Uterus (tissue), 4 donors: ENCODE measurements around the gene DDX24. TPM values are rescaled to one million over a fixed set of nuclear protein-coding genes. Genes with fewer than 3 reads are reported as not detected.

Experiments used
- DNase-seq, 2 donors: peaks; one replicate each; pipeline ENCODE4 v3.0.0-alpha.2; 2019 to 2020
- H3K27ac ChIP-seq, 2 donors: fragments of 200-600 bp; sonication (generic); 1 replicate in 1 of 2; 2 replicates in 1 of 2; pipeline ENCODE4 v1.5.1; 2016 to 2018
- H3K27me3 ChIP-seq, 2 donors: fragments of 200-600 bp; sonication (generic); one replicate each; pipeline ENCODE4 v1.5.1; 2018 to 2019; ENCODE audit warnings: control low read depth in 1 of 2
- H3K36me3 ChIP-seq, 2 donors: fragments of 200-600 bp; sonication (generic); one replicate each; pipeline ENCODE4 v1.5.1; 2019; ENCODE audit warnings: control low read depth in 1 of 2
- H3K4me1 ChIP-seq, 2 donors: fragments of 200-600 bp; sonication (generic); one replicate each; pipeline ENCODE4 v1.5.1; 2018 to 2019; ENCODE audit warnings: control low read depth in 1 of 2
- H3K4me3 ChIP-seq, 2 donors: fragments of 200-600 bp; sonication (generic); 1 replicate in 1 of 2; 2 replicates in 1 of 2; pipeline ENCODE4 v1.5.1; 2018 to 2019; ENCODE audit warnings: mild to moderate bottlenecking in 1 of 2
- H3K9me3 ChIP-seq, 2 donors: fragments of 200-600 bp; sonication (generic); one replicate each; pipeline ENCODE4 v1.5.1; 2019; ENCODE audit warnings: control low read depth in 1 of 2
- POLR2A ChIP-seq, 2 donors: fragments of 450-650 bp; IDR thresholded peaks; one replicate each; pipeline ENCODE4 v1.6.1; 2016; ENCODE audit warnings: antibody characterized with exemption in 2 of 2, mild to moderate bottlenecking in 1 of 2, moderate library complexity in 1 of 2
- intact Hi-C: fragments of 100-400 bp; cut with DNase I; formaldehyde crosslinking; loops from one replicate; pipeline ENCODE4 v1.15.1; 2023; ENCODE audit warnings: low total_unique reads
- total RNA-seq, 4 donors: library from RNA; depleted of rRNA in 3 of 4; stranded (reverse); fragments of >200 nt in 3 of 4; gene quantifications; one replicate each; pipeline versions ENCODE4 v1.1.0 to v1.2.4, GENCODE V29; 2014 to 2023
- TF ChIP-seq, protein P1 (sequence below), 4 experiments: fragments of 200-600 bp in 2 of 4; fragments of 450-650 bp in 2 of 4; sonication (generic) in 2 of 4; IDR thresholded peaks; one replicate each; pipeline ENCODE4 v1.5.1; 2016 to 2019; ENCODE audit warnings: antibody characterized with exemption in 4 of 4, mild to moderate bottlenecking in 2 of 4, moderate library complexity in 1 of 4
- donor health status: DM: yes; HTN: yes; CAD: no.

The DDX24 gene
- total RNA-seq, 4 donors from 2014 or later = 55.6 to 223 (median 116) TPM

DNA sequence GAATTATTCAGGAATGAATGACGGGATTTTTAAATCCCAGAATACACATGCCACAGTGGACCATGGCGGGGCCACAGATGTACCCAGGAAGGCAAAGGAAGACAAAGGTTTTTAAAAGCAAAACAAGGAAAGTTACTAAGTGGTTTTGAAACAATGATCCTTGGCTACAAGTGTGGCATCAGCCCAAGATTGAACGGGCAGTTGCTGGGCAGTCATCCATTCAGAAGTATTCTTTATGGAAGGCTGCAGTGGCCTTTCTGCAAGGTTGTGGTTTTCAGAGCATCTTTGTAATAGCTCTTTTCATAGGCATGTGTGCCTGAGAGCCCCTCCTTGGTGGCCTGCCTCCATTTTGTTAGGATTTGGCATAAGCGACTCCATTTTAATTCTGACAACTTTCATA is 16.1 kb upstream of the DDX24 start:
- DNase-seq = no peak
- H3K27me3 ChIP-seq = no peaks in the 10 kb centered on the region
- TF ChIP-seq, protein P1, sequence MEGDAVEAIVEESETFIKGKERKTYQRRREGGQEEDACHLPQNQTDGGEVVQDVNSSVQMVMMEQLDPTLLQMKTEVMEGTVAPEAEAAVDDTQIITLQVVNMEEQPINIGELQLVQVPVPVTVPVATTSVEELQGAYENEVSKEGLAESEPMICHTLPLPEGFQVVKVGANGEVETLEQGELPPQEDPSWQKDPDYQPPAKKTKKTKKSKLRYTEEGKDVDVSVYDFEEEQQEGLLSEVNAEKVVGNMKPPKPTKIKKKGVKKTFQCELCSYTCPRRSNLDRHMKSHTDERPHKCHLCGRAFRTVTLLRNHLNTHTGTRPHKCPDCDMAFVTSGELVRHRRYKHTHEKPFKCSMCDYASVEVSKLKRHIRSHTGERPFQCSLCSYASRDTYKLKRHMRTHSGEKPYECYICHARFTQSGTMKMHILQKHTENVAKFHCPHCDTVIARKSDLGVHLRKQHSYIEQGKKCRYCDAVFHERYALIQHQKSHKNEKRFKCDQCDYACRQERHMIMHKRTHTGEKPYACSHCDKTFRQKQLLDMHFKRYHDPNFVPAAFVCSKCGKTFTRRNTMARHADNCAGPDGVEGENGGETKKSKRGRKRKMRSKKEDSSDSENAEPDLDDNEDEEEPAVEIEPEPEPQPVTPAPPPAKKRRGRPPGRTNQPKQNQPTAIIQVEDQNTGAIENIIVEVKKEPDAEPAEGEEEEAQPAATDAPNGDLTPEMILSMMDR (IDR thresholded peaks at IDR 0.05) = no peak
- TF ChIP-seq POLR2A (IDR thresholded peaks at IDR 0.05) = no peak
- H3K4me3 ChIP-seq = no peak overlapping the region
- intact Hi-C loops = no loop called here
- H3K9me3 ChIP-seq = no peaks in the 10 kb centered on the region
- no peaks in the 10 kb centered on the region for H3K4me1 ChIP-seq
- H3K27ac ChIP-seq = no peak overlapping the region
- no peaks in the 10 kb centered on the region for H3K36me3 ChIP-seq

DNA sequence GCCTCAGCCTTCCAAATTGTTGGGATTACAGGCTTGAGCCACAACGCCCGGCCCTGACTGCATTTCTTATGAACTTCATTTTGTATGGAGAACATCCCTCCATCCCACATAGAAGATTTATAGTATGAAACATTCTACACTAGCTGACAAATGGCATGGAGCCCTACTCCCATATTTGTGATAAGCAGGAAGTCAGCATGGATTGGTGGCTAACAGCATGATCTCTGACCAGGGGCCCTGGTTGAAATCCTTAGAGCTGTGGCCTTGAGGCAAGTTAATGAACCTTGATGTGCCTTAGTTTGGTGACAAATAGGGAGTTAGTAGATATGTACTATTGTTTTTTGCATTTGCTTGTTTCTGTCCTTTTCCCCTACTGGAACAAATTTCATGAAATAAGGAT is 12.4 kb upstream of the DDX24 start:
- no peaks in the 10 kb centered on the region for H3K9me3 ChIP-seq
- no peak overlapping the region for H3K27ac ChIP-seq
- DNase-seq = no peak
- H3K4me1 ChIP-seq = no peaks in the 10 kb centered on the region
- no peak for TF ChIP-seq POLR2A (IDR thresholded peaks at IDR 0.05)
- TF ChIP-seq, protein P1 (IDR thresholded peaks at IDR 0.05) = no peak
- intact Hi-C loops = no loop called here
- no peak overlapping the region for H3K4me3 ChIP-seq
- no peaks in the 10 kb centered on the region for H3K27me3 ChIP-seq
- no peaks in the 10 kb centered on the region for H3K36me3 ChIP-seq

DNA sequence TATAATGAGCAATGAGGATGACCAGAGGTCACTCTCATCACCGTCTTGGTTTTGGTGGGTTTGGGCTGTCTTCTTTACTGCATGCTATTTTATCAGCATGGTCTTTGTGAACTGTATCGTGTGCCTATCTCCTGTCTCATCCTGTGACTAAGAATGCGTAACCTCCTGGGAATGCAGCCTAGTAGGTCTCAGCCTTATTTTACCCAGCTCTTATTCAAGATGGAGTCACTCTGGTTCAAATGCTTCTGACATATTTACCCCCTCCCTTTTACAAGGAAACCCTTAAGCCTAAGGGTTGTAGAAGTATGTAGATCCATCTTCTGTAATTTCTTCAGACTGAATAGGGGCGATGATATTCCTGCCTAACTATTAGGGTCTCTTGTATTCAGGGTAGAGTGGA is 8.5 kb upstream of the DDX24 start:
- Histone ChIP-seq H3K27ac (no peak overlapping the region), H3K4me1 (no peaks in the 10 kb centered on the region), H3K27me3 (no peaks in the 10 kb centered on the region), H3K36me3 (no peaks in the 10 kb centered on the region), H3K4me3 (no peak overlapping the region), H3K9me3 (no peaks in the 10 kb centered on the region)
- DNase-seq = no peak
- intact Hi-C loops = no loop called here
- TF ChIP-seq, protein P1 (IDR thresholded peaks at IDR 0.05) = no peak
- no peak for TF ChIP-seq POLR2A (IDR thresholded peaks at IDR 0.05)

DNA sequence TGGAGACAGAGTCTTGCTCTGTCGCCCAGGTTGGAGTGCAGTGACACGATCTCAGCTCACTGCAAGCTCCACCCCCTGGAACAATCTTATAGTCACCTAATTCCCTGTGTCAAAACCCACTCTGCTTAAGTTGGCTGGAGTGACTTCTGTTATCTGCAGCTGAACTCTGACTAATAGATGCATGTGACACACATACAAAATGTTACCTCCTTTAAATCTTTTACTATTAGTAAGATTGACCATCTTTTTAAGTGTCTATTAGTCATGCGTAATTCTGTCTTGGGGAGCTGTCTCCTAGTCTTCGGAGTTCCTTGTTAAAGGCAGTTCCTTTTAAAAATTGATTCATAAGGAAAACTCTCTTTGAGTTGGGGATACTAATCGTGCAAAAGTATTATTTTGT is 7.5 kb upstream of the DDX24 start:
- intact Hi-C loops = no loop called here
- H3K9me3 ChIP-seq = no peaks in the 10 kb centered on the region
- H3K36me3 ChIP-seq = no peaks in the 10 kb centered on the region
- no peak for TF ChIP-seq POLR2A (IDR thresholded peaks at IDR 0.05)
- TF ChIP-seq, protein P1 (IDR thresholded peaks at IDR 0.05) = no peak
- no peak for DNase-seq
- H3K27me3 ChIP-seq = no peaks in the 10 kb centered on the region
- H3K4me1 ChIP-seq = no peaks in the 10 kb centered on the region
- H3K4me3 ChIP-seq = no peak overlapping the region
- no peak overlapping the region for H3K27ac ChIP-seq

DNA sequence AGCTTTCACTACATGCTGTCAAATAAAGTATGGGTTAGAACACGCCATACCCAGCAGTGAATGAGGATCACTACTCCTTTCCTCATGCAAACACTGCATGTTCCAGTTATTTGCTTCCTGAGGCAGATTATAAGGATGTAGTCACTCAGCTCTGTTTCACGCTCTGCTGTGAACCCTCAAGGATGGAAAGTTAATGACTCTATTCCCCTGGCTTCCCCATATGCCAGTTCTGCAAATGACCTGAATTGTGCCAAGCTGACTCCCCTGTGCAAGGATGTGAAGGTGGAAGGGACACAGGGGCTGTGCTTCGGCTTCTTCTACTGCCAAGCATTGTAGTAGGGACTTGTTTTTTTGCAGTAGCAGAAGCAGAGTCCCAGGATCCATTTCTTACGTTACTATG is 6.9 kb upstream of the DDX24 start:
- H3K27me3 ChIP-seq = no peaks in the 10 kb centered on the region

More for the DNA sequence above, 6.9 kb upstream of the DDX24 start:
- TF ChIP-seq POLR2A (IDR thresholded peaks at IDR 0.05) = no peak
- TF ChIP-seq, protein P1 (IDR thresholded peaks at IDR 0.05) = no peak
- DNase-seq = no peak
- intact Hi-C loops = no loop called here
- Histone ChIP-seq H3K4me3 (no peak overlapping the region), H3K27ac (no peak overlapping the region), H3K36me3 (no peaks in the 10 kb centered on the region), H3K9me3 (no peaks in the 10 kb centered on the region), H3K4me1 (no peaks in the 10 kb centered on the region)
